Putamen (tissue), 1 donor: ENCODE data around the gene METTL9.
"Not testable (repeated sequence)": the region's sequence is repeated elsewhere in the genome, so short reads cannot be mapped to it uniquely, and the experiment has no call there.

ENCODE experiments used
- DNase-seq: peaks from one replicate; pipeline ENCODE4 v3.0.0-alpha.2; 2016; ENCODE audit warnings: low spot score

METTL9 gene

GRCh38 chr16:21610766-21611165, 11.4 kb downstream of the METTL9 start:
- no peak for DNase-seq

- DNase-seq = no peak
Observed at GRCh38 chr16:21611198-21611555, 11.8 kb downstream of the METTL9 start.

- no peak for DNase-seq
Observed at GRCh38 chr16:21611556-21612384, 12.4 kb downstream of the METTL9 start.

GRCh38 chr16:21613361-21613760, 14.0 kb downstream of the METTL9 start:
- DNase-seq = no peak

GRCh38 chr16:21613781-21614180, 14.4 kb downstream of the METTL9 start:
- no peak for DNase-seq

- no peak for DNase-seq
Observed at GRCh38 chr16:21614896-21615295, 15.5 kb downstream of the METTL9 start.

- DNase-seq = no peak
Observed at GRCh38 chr16:21617607-21618006, 18.2 kb downstream of the METTL9 start.

GRCh38 chr16:21618281-21618680, 18.9 kb downstream of the METTL9 start:
- no peak for DNase-seq

GRCh38 chr16:21619765-21620425, 20.5 kb downstream of the METTL9 start:
- DNase-seq = peak; percentile 36

GRCh38 chr16:21620592-21620991, 21.2 kb downstream of the METTL9 start:
- DNase-seq = no peak

- DNase-seq = no peak
Observed at GRCh38 chr16:21622545-21622944, 23.2 kb downstream of the METTL9 start.

GRCh38 chr16:21625026-21625425, 25.6 kb downstream of the METTL9 start:
- no peak for DNase-seq

GRCh38 chr16:21626659-21627277, 27.4 kb downstream of the METTL9 start:
- no peak for DNase-seq

- DNase-seq = no peak
Observed at GRCh38 chr16:21628121-21628726, 28.8 kb downstream of the METTL9 start.

GRCh38 chr16:21628772-21629171, 29.4 kb downstream of the METTL9 start:
- DNase-seq = no peak

- DNase-seq = not testable (repeated sequence)
Observed at GRCh38 chr16:21629616-21630539, 30.5 kb downstream of the METTL9 start.

- DNase-seq = not testable (repeated sequence)
Observed at GRCh38 chr16:21630866-21631265, 31.5 kb downstream of the METTL9 start.

GRCh38 chr16:21631376-21631775, 32.0 kb downstream of the METTL9 start:
- not testable (repeated sequence) for DNase-seq

- not testable (repeated sequence) for DNase-seq
Observed at GRCh38 chr16:21631951-21632575, 32.7 kb downstream of the METTL9 start.

- DNase-seq = no peak
Observed at GRCh38 chr16:21634216-21634615, 34.8 kb downstream of the METTL9 start.

- DNase-seq = not testable (repeated sequence)
Observed at GRCh38 chr16:21635694-21636093, 36.3 kb downstream of the METTL9 start.
